Adrenal gland (tissue), 12 donors: ENCODE data around the gene NFKBIE. TPM values are rescaled to one million over a fixed set of nuclear protein-coding genes. Genes with fewer than 3 reads are reported as not detected.

Experiments used
- DNase-seq, 7 donors: peaks; one replicate each; pipeline ENCODE4 v3.0.0-alpha.2; 2019 to 2020
- H3K27ac ChIP-seq, 5 donors: fragments of 200-600 bp; sonication (generic) in 4 of 5; 1 replicate in 3 of 5; 2 replicates in 2 of 5; pipeline versions ENCODE4 v1.5.1 to v1.8.0; 2016 to 2020; ENCODE audit warnings: mild to moderate bottlenecking in 1 of 5
- H3K27me3 ChIP-seq: fragments of 200-600 bp; 2 replicates; pipeline ENCODE4 v1.8.0; 2021
- H3K36me3 ChIP-seq, 2 donors: fragments of 200-600 bp; replicated peaks in 1 of 2; 1 replicate in 1 of 2; 2 replicates in 1 of 2; pipeline versions ENCODE4 v1.5.1 to v1.8.0; 2018 to 2022
- H3K4me1 ChIP-seq, 2 donors: fragments of 200-600 bp; replicated peaks in 1 of 2; 1 replicate in 1 of 2; 2 replicates in 1 of 2; pipeline versions ENCODE4 v1.5.1 to v1.8.0; 2018 to 2021
- H3K4me3 ChIP-seq, 4 donors: fragments of 200-600 bp; sonication (generic) in 3 of 4; one replicate each; pipeline ENCODE4 v1.5.1; 2016 to 2018
- H3K9me3 ChIP-seq, 3 donors: fragments of 200-600 bp; sonication (generic) in 1 of 3; replicated peaks in 1 of 3; 1 replicate in 2 of 3; 2 replicates in 1 of 3; pipeline versions ENCODE4 v1.5.1 to v1.8.0; 2016 to 2021
- POLR2A ChIP-seq, 2 donors: fragments of 450-650 bp; IDR thresholded peaks; one replicate each; pipeline ENCODE4 v1.6.1; 2017; ENCODE audit warnings: antibody characterized with exemption in 2 of 2, mild to moderate bottlenecking in 2 of 2, moderate library complexity in 1 of 2
- WGBS, 4 donors: extraction: QIAGEN DNeasy Blood & Tissue Kit in 2 of 4; methylation state at CpG; one replicate each; pipeline versions ENCODE4 v1.1.5 to v1.1.7; 2013 to 2017; 5-methylcytosine and 5-hydroxymethylcytosine counted together
- intact Hi-C, 2 donors: fragments of 100-400 bp; cut with DNase I; formaldehyde crosslinking; loops; one replicate each; pipeline versions ENCODE4 v1.14.1 to v1.15.0; 2022 to 2023
- polyA plus RNA-seq, 3 donors: library from polyadenylated mRNA; stranded (reverse); fragments of 200-250 nt in 2 of 3; fragments of 350-450 nt in 1 of 3; fragmentation: Illumina TruSeq in 1 of 3; extraction: RNeasy Lipid Tissue Mini Kit (QIAGEN cat#74804) in 1 of 3; gene quantifications; one replicate each; pipeline ENCODE4 v1.2.3, GENCODE V29; 2013 to 2014
- total RNA-seq, 9 donors: library from RNA; depleted of rRNA in 4 of 9; stranded (reverse); fragments of >200 nt in 4 of 9; fragments of 120-200 nt in 1 of 9; fragmentation: NEBNext Ultra II Directional in 1 of 9; extraction: Animal tissue kit (Norgen Biotek cat#: 25700) in 1 of 9; gene quantifications; one replicate each; pipeline versions ENCODE4 v1.1.0 to v1.2.4, GENCODE V29; 2013 to 2023
- TF ChIP-seq, protein P1 (sequence below), 6 experiments: fragments of 450-650 bp in 4 of 6; fragments of 200-600 bp in 2 of 6; sonication (generic) in 1 of 6; IDR thresholded peaks; 1 replicate in 5 of 6; 2 replicates in 1 of 6; pipeline versions ENCODE4 v1.5.1 to v1.8.0; 2016 to 2021; ENCODE audit warnings: antibody characterized with exemption in 6 of 6, mild to moderate bottlenecking in 2 of 6, moderate library complexity in 1 of 6
- donor health status: healthy with polysubstance abuse.
- donor health status: Bipolar disorder and iron deficiency.
- donor health status: DM: yes; HTN: yes; CAD: no.
- donor health status: DM: no; HTN: no; CAD: no.
- donor health status: DM: no; HTN: no; CAD: no.
- donor health status: DM: yes; HTN: yes; CAD: no.

The NFKBIE gene
- total and polyA plus RNA-seq, 12 donors: 4.8 to 31.2 (median 10.4) TPM

- WGBS, 4 donors: 82 to 93% (median 88%) methylated on average over 9 of the region's 9 CpGs
- peaks cover 17 to 34% of the 10 kb centered on the region in 2 donors for H3K4me1 ChIP-seq
- H3K36me3 ChIP-seq: peaks cover 0 to 28% of the 10 kb centered on the region in 2 donors
- no peaks in the 10 kb centered on the region for H3K9me3 ChIP-seq
- TF ChIP-seq, protein P1, sequence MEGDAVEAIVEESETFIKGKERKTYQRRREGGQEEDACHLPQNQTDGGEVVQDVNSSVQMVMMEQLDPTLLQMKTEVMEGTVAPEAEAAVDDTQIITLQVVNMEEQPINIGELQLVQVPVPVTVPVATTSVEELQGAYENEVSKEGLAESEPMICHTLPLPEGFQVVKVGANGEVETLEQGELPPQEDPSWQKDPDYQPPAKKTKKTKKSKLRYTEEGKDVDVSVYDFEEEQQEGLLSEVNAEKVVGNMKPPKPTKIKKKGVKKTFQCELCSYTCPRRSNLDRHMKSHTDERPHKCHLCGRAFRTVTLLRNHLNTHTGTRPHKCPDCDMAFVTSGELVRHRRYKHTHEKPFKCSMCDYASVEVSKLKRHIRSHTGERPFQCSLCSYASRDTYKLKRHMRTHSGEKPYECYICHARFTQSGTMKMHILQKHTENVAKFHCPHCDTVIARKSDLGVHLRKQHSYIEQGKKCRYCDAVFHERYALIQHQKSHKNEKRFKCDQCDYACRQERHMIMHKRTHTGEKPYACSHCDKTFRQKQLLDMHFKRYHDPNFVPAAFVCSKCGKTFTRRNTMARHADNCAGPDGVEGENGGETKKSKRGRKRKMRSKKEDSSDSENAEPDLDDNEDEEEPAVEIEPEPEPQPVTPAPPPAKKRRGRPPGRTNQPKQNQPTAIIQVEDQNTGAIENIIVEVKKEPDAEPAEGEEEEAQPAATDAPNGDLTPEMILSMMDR (IDR thresholded peaks at IDR 0.05): no peak
- no peak for TF ChIP-seq POLR2A (IDR thresholded peaks at IDR 0.05)
- DNase-seq: no peak
- H3K27me3 ChIP-seq: no peaks in the 10 kb centered on the region
- H3K27ac ChIP-seq: peak overlapping the region in 2 of 5 donors; percentile 92 to 98
- no peak overlapping the region for H3K4me3 ChIP-seq
- intact Hi-C loops: no loop called here
Measured at GRCh38 chr6:44258325-44258863, 7.0 kb downstream of the NFKBIE start.

DNA sequence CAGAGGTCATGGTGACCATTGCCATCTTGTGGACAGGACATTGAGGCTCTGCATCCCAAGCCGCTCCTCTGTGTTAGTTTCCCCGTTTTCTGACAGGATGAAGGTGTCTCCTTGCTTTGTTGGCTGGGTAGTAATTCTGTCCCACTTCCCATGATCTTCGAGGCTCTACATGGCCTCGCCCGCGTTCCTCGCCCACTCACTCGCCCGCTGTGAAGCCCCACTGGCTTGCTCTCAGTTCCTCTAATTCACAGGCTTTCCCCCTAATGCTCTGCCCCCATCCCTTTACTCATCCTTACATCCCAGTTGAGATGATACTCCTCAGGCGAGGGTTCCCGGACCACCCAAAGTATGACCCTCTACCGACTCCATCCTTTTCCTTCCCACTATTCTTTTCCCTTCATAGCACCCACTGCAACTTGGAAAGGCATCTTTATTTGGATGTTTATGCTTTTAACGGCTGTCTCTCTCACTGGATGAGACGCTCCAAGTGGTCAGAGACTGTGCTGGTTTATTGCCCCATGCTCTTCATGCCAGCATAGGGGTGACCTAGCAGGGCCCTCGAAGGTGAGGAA, 7.5 kb downstream of the NFKBIE start:
- Histone ChIP-seq H3K36me3 (peaks cover 0 to 34% of the 10 kb centered on the region in 2 donors), H3K9me3 (no peaks in the 10 kb centered on the region), H3K4me3 (peak overlapping the region in 2 of 4 donors; percentile 92 to 100), H3K4me1 (peaks cover 13 to 29% of the 10 kb centered on the region in 2 donors), H3K27me3 (no peaks in the 10 kb centered on the region), H3K27ac (peak overlapping the region in 3 of 5 donors; percentile 85 to 98 (median 92))
- intact Hi-C loops: no loop called here
- DNase-seq: no peak
- WGBS, 4 donors: 23 to 29% (median 26%) methylated on average over 15 of the region's 15 CpGs
- TF ChIP-seq, protein P1 (IDR thresholded peaks at IDR 0.05): peak in 3 of 6 experiments; percentile 23 to 45 (median 34)
- TF ChIP-seq POLR2A (IDR thresholded peaks at IDR 0.05): no peak

- Histone ChIP-seq H3K4me1 (peaks cover 13 to 22% of the 10 kb centered on the region in 2 donors), H3K36me3 (peaks cover 0 to 40% of the 10 kb centered on the region in 2 donors), H3K27ac (peak within 1 kb of the TSS; percentile 34 to 98 (median 85)), H3K4me3 (peak within 1 kb of the TSS; percentile 66 to 100 (median 89)), H3K9me3 (no peaks in the 10 kb centered on the region), H3K27me3 (no peaks in the 10 kb centered on the region)
- WGBS, 4 donors: 0 to 1% (median 0%) methylated on average over 5 to 80 of the region's 80 CpGs; no CpG with 5 or more reads in 1 of the 4 donors
- intact Hi-C loops: no loop called here
- TF ChIP-seq, protein P1 (IDR thresholded peaks at IDR 0.05): peak in 3 of 6 experiments; percentile 83 to 87 (median 86)
- TF ChIP-seq POLR2A (IDR thresholded peaks at IDR 0.05): peak; percentile 59 to 76
- peak; percentile 72 to 84 (median 75) for DNase-seq
Measured at GRCh38 chr6:44257025-44257752, 8.2 kb downstream of the NFKBIE start, which contains the start of gene SLC35B2. SLC35B2 (minus strand) TSS chr6:44257528; CDS start chr6:44257410, 118 bp downstream.

GRCh38 chr6:44256775-44257024, 8.7 kb downstream of the NFKBIE start:
- Histone ChIP-seq H3K4me3 (peak overlapping the region; percentile 66 to 100 (median 89)), H3K27ac (peak overlapping the region in 4 of 5 donors; percentile 70 to 98 (median 88)), H3K4me1 (peaks cover 13 to 25% of the 10 kb centered on the region in 2 donors), H3K27me3 (no peaks in the 10 kb centered on the region), H3K36me3 (peaks cover 0 to 45% of the 10 kb centered on the region in 2 donors), H3K9me3 (no peaks in the 10 kb centered on the region)
- DNase-seq: no peak
- WGBS, 4 donors: 0 to 7% (median 1%) methylated on average over 3 to 12 of the region's 12 CpGs; no CpG with 5 or more reads in 1 of the 4 donors
- TF ChIP-seq, protein P1 (IDR thresholded peaks at IDR 0.05): no peak
- TF ChIP-seq POLR2A (IDR thresholded peaks at IDR 0.05): no peak
- intact Hi-C loops: no loop called here
